Stomach (tissue), 4 donors: ENCODE measurements around the gene TTC3.

ENCODE experiments used
- POLR2A ChIP-seq, 4 donors: fragments of 450-650 bp; IDR thresholded peaks; one replicate each; pipeline ENCODE4 v1.6.1; 2016; ENCODE audit warnings: antibody characterized with exemption in 4 of 4, control low read depth in 2 of 4, mild to moderate bottlenecking in 1 of 4, moderate library complexity in 1 of 4
- TF ChIP-seq, protein P1 (sequence below), 7 experiments: fragments of 450-650 bp in 4 of 7; fragments of 200-600 bp in 3 of 7; sonication (generic) in 3 of 7; IDR thresholded peaks; one replicate each; pipeline ENCODE4 v1.5.1; 2016 to 2019; ENCODE audit warnings: antibody characterized with exemption in 7 of 7, control low read depth in 2 of 7, mild to moderate bottlenecking in 1 of 7

DNA sequence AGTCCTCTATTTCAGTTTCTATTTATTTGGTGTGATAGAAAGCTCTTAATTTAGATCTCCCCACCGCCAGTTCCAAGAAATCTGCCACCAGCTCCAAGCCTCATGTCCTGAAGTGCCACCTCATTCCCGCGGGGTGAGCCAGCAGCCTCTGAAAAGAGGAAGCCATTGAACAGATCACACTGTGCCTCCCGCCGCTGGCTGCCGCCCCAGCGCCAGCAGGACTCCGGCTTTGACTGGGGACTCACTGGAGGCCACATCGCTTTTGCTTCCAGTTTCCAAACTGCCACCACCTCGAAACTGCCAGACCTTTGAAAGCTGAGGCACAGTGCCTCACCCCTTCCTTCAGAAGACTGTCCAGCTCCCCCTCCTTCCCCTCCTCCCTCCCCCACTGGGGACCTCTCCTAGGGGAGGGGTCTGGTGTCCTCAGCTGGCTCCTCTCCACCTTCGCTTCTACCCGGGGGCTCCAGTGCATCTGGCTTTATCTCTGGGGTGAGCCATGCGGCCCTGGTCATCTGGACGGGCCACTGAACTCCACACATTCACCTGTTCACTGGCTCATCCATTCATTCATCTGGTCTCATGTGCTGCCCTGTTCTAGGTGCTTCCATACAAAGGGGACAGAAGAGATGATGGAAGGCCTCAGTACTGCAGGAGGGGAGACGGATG is 135.1 kb downstream of the TTC3 start:
- TF ChIP-seq POLR2A (IDR thresholded peaks at IDR 0.05) = no peak
- TF ChIP-seq, protein P1, sequence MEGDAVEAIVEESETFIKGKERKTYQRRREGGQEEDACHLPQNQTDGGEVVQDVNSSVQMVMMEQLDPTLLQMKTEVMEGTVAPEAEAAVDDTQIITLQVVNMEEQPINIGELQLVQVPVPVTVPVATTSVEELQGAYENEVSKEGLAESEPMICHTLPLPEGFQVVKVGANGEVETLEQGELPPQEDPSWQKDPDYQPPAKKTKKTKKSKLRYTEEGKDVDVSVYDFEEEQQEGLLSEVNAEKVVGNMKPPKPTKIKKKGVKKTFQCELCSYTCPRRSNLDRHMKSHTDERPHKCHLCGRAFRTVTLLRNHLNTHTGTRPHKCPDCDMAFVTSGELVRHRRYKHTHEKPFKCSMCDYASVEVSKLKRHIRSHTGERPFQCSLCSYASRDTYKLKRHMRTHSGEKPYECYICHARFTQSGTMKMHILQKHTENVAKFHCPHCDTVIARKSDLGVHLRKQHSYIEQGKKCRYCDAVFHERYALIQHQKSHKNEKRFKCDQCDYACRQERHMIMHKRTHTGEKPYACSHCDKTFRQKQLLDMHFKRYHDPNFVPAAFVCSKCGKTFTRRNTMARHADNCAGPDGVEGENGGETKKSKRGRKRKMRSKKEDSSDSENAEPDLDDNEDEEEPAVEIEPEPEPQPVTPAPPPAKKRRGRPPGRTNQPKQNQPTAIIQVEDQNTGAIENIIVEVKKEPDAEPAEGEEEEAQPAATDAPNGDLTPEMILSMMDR (IDR thresholded peaks at IDR 0.05) = no peak
